Measurements from ENCODE around the gene CLEC18C.
"Not testable (repeated sequence)": the region's sequence is repeated elsewhere in the genome, so short reads cannot be mapped to it uniquely, and the experiment has no call there.

Gene CLEC18C

GRCh38 chr16:70218586-70218985, 45.0 kb downstream of the CLEC18C start:
- not testable (repeated sequence) for DNase-seq; H3K4me3 Mint-ChIP-seq; H3K27ac Mint-ChIP-seq; H3K4me1 Mint-ChIP-seq; H3K27me3 Mint-ChIP-seq; ATAC-seq (replicated peaks); H3K9me3 Mint-ChIP-seq
- peaks cover 31 to 36% of the 10 kb centered on the region in 2 donors for H3K36me3 Mint-ChIP-seq

DNA sequence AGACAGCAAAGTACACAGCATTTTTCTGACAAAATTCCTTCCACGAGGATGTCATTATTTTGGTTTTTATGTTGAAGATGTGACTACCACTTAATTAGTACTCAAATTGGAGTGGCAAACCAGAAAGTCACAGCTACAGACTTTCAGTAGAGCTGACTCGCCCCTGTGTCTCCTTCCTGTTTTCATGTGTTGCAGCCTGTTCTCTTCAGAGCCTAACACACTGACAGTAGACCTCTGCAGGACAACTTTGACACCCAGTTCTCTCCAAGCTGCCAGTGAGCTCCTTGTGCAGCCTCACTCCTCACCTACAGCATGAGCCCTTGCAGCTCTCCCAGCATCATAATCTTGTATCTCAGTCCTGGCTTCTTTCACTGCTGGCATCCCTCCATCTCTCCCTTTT, 49.0 kb downstream of the CLEC18C start:
- ATAC-seq (replicated peaks); H3K4me1 Mint-ChIP-seq; DNase-seq; H3K4me3 Mint-ChIP-seq; H3K27me3 Mint-ChIP-seq; H3K27ac Mint-ChIP-seq; H3K9me3 Mint-ChIP-seq: not testable (repeated sequence)
- peaks cover 27 to 35% of the 10 kb centered on the region in 2 donors for H3K36me3 Mint-ChIP-seq

DNA sequence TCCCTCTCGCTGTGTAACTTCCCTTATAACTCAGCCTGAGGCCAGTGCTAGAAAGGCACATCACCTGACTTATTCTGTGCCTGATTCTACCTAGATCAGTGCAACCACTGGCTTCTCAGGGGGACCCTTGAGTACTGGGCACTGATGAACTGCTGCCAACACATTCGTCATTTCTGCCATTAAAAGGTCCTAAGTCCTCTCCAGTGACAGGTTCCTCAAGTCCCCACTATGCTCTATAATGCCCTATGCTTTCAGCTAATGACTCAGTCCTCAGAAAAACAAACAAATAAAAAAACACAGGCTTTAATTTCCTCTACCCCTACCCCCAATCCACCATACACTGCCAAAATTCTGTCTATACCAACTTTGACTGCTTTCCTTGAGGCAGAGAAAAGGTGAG, 49.6 kb downstream of the CLEC18C start:
- not testable (repeated sequence) for H3K27me3 Mint-ChIP-seq; H3K4me3 Mint-ChIP-seq; H3K4me1 Mint-ChIP-seq; H3K27ac Mint-ChIP-seq; ATAC-seq (replicated peaks); H3K9me3 Mint-ChIP-seq; DNase-seq
- H3K36me3 Mint-ChIP-seq = peaks cover 23 to 31% of the 10 kb centered on the region in 2 donors

DNA sequence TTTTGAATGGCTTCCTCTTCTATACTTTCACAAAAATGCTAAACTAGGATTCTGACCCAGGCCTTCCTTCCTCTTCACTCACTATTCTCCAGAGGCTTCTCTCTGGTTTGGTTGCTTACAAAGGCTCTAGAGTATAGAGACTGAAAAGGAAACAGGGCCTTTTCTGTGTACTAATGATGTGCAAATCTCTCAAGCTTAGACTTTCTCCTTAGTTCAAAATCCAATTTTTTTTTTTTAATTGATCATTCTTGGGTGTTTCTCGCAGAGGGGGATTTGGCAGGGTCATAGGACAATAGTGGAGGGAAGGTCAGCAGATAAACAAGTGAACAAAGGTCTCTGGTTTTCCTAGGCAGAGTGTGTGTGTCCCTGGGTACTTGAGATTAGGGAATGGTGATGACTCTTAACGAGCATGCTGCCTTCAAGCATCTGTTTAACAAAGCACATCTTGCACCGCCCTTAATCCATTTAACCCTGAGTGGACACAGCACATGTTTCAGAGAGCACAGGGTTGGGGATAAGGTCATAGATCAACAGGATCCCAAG, 50.5 kb downstream of the CLEC18C start:
- ATAC-seq (replicated peaks); H3K9me3 Mint-ChIP-seq; DNase-seq; H3K4me3 Mint-ChIP-seq; H3K27ac Mint-ChIP-seq; H3K27me3 Mint-ChIP-seq; H3K4me1 Mint-ChIP-seq: not testable (repeated sequence)
- H3K36me3 Mint-ChIP-seq = peaks cover 21 to 26% of the 10 kb centered on the region in 2 donors

DNA sequence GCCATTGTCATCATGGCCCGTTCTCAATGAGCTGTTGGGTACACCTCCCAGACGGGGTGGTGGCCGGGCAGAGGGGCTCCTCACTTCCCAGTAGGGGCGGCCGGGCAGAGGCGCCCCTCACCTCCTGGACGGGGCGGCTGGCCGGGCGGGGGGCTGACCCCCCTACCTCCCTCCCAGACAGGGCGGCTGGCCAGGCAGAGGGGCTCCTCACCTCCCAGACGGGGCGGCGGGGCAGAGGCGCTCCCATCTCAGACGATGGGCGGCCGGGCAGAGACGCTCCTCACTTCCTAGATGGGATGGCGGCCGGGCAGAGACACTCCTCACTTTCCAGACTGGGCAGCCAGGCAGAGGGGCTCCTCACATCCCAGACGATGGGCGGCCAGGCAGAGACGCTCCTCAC, 51.1 kb downstream of the CLEC18C start:
- not testable (repeated sequence) for H3K27ac Mint-ChIP-seq; H3K4me3 Mint-ChIP-seq; ATAC-seq (replicated peaks); DNase-seq; H3K9me3 Mint-ChIP-seq; H3K4me1 Mint-ChIP-seq; H3K27me3 Mint-ChIP-seq
- H3K36me3 Mint-ChIP-seq = peaks cover 21 to 23% of the 10 kb centered on the region in 2 donors

DNA sequence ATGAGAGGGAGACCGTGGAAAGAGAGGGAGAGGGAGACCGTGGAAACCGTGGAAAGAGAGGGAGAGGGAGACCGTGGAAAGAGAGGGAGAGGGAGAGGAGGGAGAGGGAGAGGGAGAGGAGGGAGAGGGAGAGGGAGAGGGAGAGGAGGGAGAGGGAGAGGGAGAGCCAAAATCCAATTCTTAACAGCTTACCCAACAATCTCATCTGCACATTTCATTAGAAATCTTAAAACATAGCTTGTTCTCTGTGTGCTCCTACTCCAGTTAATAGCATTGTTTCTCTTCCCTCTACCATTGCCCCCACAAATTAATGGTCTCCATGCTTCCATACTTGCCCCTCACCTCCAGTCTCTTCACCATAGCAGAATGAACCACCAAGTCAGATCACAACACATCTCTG, 51.8 kb downstream of the CLEC18C start:
- not testable (repeated sequence) for ATAC-seq (replicated peaks); DNase-seq; H3K9me3 Mint-ChIP-seq; H3K27me3 Mint-ChIP-seq; H3K4me1 Mint-ChIP-seq; H3K4me3 Mint-ChIP-seq
- Mint-ChIP-seq H3K27ac (peak overlapping the region; percentile 79), H3K36me3 (peaks cover 21 to 23% of the 10 kb centered on the region in 2 donors)

DNA sequence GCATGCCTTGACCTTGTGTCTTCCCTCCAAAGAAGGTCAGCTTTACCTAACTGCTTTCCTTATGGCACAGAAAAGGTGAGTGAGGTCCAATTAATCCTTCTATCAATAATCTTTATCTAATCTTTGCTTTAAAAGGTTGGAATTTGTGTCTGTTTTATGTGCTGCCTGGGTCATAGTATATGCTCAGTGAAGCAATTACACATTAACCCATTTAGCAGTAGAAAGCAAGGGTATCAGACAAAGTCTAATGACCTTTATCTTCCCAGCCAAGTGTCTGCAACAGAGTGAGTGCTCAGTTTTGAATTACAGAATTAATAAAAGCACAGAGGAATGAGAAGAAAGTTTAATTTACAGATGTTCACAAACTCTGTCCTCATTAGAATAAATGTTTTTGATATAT, 52.4 kb downstream of the CLEC18C start:
- H3K9me3 Mint-ChIP-seq; H3K4me1 Mint-ChIP-seq; H3K27ac Mint-ChIP-seq; H3K4me3 Mint-ChIP-seq; H3K27me3 Mint-ChIP-seq; ATAC-seq (replicated peaks); DNase-seq: not testable (repeated sequence)
- peaks cover 21 to 22% of the 10 kb centered on the region in 2 donors for H3K36me3 Mint-ChIP-seq

GRCh38 chr16:70231831-70232230, 58.2 kb downstream of the CLEC18C start:
- not testable (repeated sequence) for H3K4me1 Mint-ChIP-seq, H3K4me3 Mint-ChIP-seq

More at GRCh38 chr16:70231831-70232230, 58.2 kb downstream of the CLEC18C start:
- not testable (repeated sequence) for H3K27ac Mint-ChIP-seq; H3K27me3 Mint-ChIP-seq; H3K9me3 Mint-ChIP-seq; H3K36me3 Mint-ChIP-seq; ATAC-seq (replicated peaks); DNase-seq

Data from stimulated activated naive B cell treated with anti-CD40 and anti-IgM and Interleukin-4, amounts not matched to agents 10 μg/mL and 1 μg/mL and 100 μg/mL, for 72 hours (primary cell).